Activated T-cell treated with anti-CD3 and anti-CD28 coated beads, Interleukin-2, amount 50 U/mL, for 4 hours (primary cell): ENCODE data around the gene C16orf74. TPM values are rescaled to one million over a fixed set of nuclear protein-coding genes. Genes with fewer than 3 reads are reported as not detected.

Experiments used
- ATAC-seq, 2 donors: fragments of 200-7000 bp; cut with Tn5 transposase; one replicate each; pipeline ENCODE4 v1.10.0; 2021
- DNase-seq: peaks from one replicate; pipeline ENCODE4 v3.0.0-alpha.2; 2020
- H3K27me3 Mint-ChIP-seq: one replicate; pipeline ENCODE4 v1.8.0; 2021; ENCODE audit warnings: low read depth, mixed read lengths
- H3K36me3 Mint-ChIP-seq: one replicate; pipeline ENCODE4 v1.8.0; 2022; ENCODE audit warnings: mixed read lengths; ENCODE audit not compliant: insufficient read depth
- H3K4me1 Mint-ChIP-seq: one replicate; pipeline ENCODE4 v1.8.0; 2021; ENCODE audit warnings: low read depth, mixed read lengths
- H3K4me3 Mint-ChIP-seq: one replicate; pipeline ENCODE4 v1.8.0; 2021; ENCODE audit warnings: mild to moderate bottlenecking, moderate library complexity, mixed read lengths
- H3K9me3 Mint-ChIP-seq: one replicate; pipeline ENCODE4 v1.8.0; 2021; ENCODE audit warnings: mixed read lengths
- total RNA-seq, 3 donors: library from RNA; stranded (reverse); gene quantifications; one replicate each; pipeline ENCODE4 v1.2.1, GENCODE V29; 2021

Gene C16orf74
- total RNA-seq, 3 donors from 2014 or later = 0.24 TPM; not detected in 2

DNA sequence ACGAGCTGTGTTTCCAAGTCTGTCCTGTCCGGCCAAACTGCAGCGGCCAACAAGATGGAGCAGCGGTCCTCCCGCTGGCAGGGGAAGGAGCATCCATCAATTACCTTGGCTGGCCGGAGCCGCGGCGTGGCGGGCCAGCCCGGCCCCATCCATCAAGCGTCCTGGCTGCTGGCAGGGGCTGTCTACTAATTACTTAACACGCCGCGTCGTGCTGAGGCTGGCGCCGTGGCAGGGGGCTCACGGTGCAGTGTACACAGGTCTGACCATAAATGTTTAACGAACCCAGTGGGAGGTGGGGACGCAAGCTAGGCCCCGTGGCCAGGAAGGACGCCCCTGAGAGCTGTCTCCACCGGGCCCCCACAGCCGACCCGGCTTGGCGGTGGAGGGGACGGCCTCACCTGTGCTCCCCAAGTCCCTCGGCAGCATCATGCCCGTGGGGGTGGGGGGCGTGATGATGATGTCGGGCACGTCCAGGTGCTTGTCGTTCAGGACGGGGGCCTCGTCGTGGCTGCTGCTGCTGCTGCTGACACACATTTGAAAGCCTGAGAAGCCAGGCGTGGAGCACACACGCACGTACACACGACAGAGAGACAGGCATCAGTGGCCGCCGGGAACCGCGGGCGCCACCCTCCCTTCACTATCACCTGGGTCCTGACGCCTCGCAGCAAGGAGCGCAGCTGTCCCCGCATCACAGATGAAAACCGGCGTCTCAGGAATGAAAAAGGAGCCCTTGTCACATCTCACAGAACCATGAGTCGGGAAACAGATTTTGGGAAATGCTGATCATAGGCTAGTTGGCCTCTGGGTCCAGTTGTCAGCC, 40.9 kb downstream of the C16orf74 start:
- Mint-ChIP-seq H3K36me3 (peaks cover 11% of the 10 kb centered on the region), H3K27me3 (no peaks in the 10 kb centered on the region), H3K9me3 (peaks cover 3% of the 10 kb centered on the region), H3K4me1 (peaks cover under 1% of the 10 kb centered on the region), H3K4me3 (no peak overlapping the region)
- ATAC-seq (no peak), DNase-seq (no peak)

- H3K27me3 Mint-ChIP-seq = no peaks in the 10 kb centered on the region
- ATAC-seq (no peak), DNase-seq (no peak)
- H3K4me1 Mint-ChIP-seq = no peaks in the 10 kb centered on the region
- peaks cover 3% of the 10 kb centered on the region for H3K9me3 Mint-ChIP-seq
- peaks cover 11% of the 10 kb centered on the region for H3K36me3 Mint-ChIP-seq
- H3K4me3 Mint-ChIP-seq = no peak overlapping the region
These were observed 42.6 kb downstream of the C16orf74 start for GRCh38 chr16:85708338-85708737.

- no peak for ATAC-seq
- H3K4me1 Mint-ChIP-seq = no peaks in the 10 kb centered on the region
These were observed 43.3 kb downstream of the C16orf74 start for GRCh38 chr16:85707528-85708095.

GRCh38 chr16:85706449-85707034, 44.4 kb downstream of the C16orf74 start:
- DNase-seq = no peak
- peaks cover 4% of the 10 kb centered on the region for H3K9me3 Mint-ChIP-seq
- no peaks in the 10 kb centered on the region for H3K27me3 Mint-ChIP-seq
- H3K4me3 Mint-ChIP-seq = no peak overlapping the region
- no peak for ATAC-seq
- H3K4me1 Mint-ChIP-seq = no peaks in the 10 kb centered on the region
- peaks cover 6% of the 10 kb centered on the region for H3K36me3 Mint-ChIP-seq

More at GRCh38 chr16:85707528-85708095, 43.3 kb downstream of the C16orf74 start:
- peaks cover 11% of the 10 kb centered on the region for H3K36me3 Mint-ChIP-seq
- H3K4me3 Mint-ChIP-seq = no peak overlapping the region
- H3K27me3 Mint-ChIP-seq = no peaks in the 10 kb centered on the region
- DNase-seq = no peak
- H3K9me3 Mint-ChIP-seq = peaks cover 3% of the 10 kb centered on the region

DNA sequence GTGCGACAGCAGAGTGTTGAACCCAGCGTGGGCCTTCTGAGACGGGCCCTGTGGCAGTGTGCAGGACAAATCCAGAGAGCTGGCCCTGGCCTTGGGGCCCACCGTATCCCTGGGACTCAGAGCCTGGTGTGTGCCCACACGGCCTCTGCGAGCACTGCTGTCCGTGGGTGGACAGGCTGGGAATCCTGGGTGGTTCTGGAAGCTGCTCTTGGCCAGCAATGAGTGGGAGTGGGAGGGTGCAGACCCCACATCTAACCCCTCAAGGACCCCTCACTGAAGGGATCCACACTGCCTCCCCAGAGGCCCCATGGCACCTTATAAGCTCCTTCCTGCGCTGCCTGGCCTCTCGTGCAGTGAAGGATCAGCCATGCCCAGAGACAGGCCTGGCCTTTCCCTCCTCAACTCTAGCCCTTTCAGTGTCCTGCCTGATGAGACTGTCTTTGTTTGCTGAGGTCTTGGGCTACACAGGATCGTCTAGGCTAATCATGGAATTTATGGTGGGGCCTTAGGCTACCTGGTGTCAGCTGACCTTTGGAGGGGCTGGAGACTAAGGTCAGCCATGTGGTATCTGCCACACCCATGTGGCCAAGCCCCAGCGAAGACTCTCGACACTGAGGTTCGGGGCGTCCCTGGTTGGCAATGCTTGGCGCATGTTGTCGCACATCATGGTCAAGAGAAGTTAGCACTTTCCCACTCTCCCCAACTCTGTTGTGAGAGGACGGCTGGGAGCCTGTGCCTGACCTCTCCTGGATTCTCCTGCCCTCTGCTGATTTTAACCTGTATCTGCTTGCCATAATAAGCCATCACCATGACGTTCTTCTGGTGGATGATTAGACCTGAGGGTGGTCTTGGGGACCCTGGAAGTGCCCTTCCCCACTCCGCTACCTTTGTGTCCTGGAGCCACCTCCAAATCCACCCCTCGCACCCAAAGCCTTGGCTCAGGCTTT, 45.7 kb downstream of the C16orf74 start:
- Mint-ChIP-seq H3K4me3 (no peak overlapping the region), H3K27me3 (no peaks in the 10 kb centered on the region), H3K4me1 (no peaks in the 10 kb centered on the region), H3K9me3 (peaks cover 5% of the 10 kb centered on the region), H3K36me3 (no peaks in the 10 kb centered on the region)
- no peak for ATAC-seq
- DNase-seq = no peak

DNA sequence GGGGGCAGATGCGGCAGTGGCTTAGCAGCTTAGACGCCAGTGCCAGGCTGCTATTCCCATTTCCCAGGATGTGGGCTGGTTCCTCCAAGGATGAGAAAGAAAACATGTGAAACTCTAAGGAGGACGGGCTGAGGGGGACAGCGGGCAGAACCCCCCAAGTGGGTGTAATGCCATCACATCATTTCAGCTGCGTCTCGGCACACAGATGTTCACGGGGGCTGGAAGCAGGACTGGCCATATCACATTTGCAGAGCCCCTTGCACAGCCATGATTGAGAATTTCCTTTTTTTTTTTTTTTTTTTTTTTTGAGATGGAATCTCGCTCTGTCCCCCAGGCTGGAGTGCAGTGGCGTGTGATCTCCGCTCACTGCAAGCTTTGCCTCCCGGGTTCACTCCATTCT, 46.9 kb downstream of the C16orf74 start:
- Mint-ChIP-seq H3K9me3 (peaks cover 5% of the 10 kb centered on the region), H3K36me3 (no peaks in the 10 kb centered on the region), H3K27me3 (no peaks in the 10 kb centered on the region), H3K4me1 (no peaks in the 10 kb centered on the region), H3K4me3 (no peak overlapping the region)
- ATAC-seq = no peak
- DNase-seq = no peak

GRCh38 chr16:85699628-85700027, 51.3 kb downstream of the C16orf74 start:
- ATAC-seq = no peak
- H3K36me3 Mint-ChIP-seq = no peaks in the 10 kb centered on the region
- peaks cover 4% of the 10 kb centered on the region for H3K27me3 Mint-ChIP-seq
- H3K9me3 Mint-ChIP-seq = peaks cover 5% of the 10 kb centered on the region
- no peaks in the 10 kb centered on the region for H3K4me1 Mint-ChIP-seq
- no peak for DNase-seq
- no peak overlapping the region for H3K4me3 Mint-ChIP-seq

DNA sequence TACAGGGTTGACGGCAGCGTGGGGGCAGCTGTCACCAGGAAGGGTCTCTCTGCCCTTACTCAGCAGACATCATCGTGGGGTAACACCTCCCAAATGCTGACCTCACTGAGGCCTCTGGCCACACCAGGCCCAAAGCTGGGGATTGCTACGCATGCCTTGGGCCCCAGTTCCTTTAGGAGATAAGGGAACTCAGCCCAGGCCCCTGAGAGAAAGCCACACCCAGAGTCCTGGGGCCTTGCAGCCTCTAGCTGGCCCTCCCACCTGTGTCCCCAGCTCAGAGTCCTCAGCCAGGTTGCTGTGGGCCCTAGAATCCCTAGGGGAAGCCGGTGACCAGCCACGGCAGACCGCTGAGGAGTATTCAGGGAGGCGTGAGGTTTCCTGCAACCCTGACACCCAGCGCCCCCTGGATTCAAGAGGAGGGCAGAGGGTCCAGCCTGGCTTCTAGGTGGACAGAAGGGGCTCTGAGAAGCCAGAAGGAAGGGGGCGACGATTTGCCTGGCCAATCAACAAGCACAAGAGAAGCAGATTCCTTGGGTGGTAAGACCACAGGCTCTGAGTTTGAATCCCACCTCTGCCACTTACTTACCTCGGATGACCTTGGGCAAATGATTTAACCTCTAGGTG, 51.8 kb downstream of the C16orf74 start:
- Mint-ChIP-seq H3K27me3 (peaks cover 4% of the 10 kb centered on the region), H3K36me3 (no peaks in the 10 kb centered on the region), H3K4me1 (no peaks in the 10 kb centered on the region), H3K4me3 (no peak overlapping the region), H3K9me3 (peaks cover 5% of the 10 kb centered on the region)
- ATAC-seq (no peak), DNase-seq (no peak)

DNA sequence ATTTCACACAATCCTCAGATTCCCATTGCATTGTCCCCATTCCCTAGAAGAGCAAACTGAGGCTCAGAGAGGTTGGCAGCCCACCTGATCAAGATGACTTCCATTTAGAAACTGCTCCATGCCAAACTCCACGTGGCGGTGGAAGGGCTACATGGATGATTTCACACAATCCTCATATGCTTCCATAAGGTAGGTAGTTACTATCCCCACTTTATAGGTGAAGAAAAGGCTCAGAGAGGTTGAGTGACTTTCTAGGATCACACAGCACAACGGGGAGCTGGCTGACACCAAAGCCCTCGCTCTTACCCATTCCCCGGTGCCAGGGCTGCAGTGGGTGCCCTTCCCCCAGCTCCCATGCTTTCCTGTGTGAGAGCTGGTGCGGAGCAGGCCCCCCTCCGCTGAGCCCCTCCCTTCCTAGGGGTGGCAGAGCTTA, 52.4 kb downstream of the C16orf74 start:
- peaks cover 4% of the 10 kb centered on the region for H3K27me3 Mint-ChIP-seq
- DNase-seq = no peak

GRCh38 chr16:85697431-85697830, 53.5 kb downstream of the C16orf74 start:
- ATAC-seq (no peak), DNase-seq (no peak)
- H3K36me3 Mint-ChIP-seq = no peaks in the 10 kb centered on the region
- H3K4me1 Mint-ChIP-seq = no peaks in the 10 kb centered on the region
- H3K9me3 Mint-ChIP-seq = peaks cover 5% of the 10 kb centered on the region
- H3K4me3 Mint-ChIP-seq = no peak overlapping the region
- H3K27me3 Mint-ChIP-seq = peaks cover 12% of the 10 kb centered on the region

More for the DNA sequence above, 52.4 kb downstream of the C16orf74 start:
- Mint-ChIP-seq H3K4me3 (no peak overlapping the region), H3K9me3 (peaks cover 5% of the 10 kb centered on the region), H3K4me1 (no peaks in the 10 kb centered on the region), H3K36me3 (no peaks in the 10 kb centered on the region)
- ATAC-seq = no peak

DNA sequence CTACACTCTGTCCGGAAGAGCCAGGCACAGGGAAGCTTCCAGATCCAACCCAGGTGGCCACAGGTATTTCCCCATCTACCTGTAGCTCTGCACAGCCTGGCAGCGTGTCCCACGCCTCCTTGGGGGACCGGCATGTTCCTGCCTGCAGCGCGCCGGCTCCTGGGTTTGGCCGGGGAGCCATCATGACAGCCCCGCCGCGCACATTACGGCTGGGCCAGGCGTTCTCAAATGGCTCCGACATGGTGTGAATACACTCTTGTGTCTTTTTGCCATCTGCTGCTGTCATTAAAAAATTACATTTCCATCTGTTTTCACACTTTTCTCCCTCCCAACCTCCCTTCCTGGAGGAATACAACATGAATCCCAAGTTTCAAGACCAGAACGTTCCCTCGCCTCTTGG, 54.1 kb downstream of the C16orf74 start:
- ATAC-seq = no peak
- H3K4me3 Mint-ChIP-seq = no peak overlapping the region
- DNase-seq = no peak
- peaks cover 13% of the 10 kb centered on the region for H3K27me3 Mint-ChIP-seq
- no peaks in the 10 kb centered on the region for H3K4me1 Mint-ChIP-seq
- H3K36me3 Mint-ChIP-seq = no peaks in the 10 kb centered on the region
- peaks cover 3% of the 10 kb centered on the region for H3K9me3 Mint-ChIP-seq

- ATAC-seq = no peak
- no peaks in the 10 kb centered on the region for H3K9me3 Mint-ChIP-seq
- H3K27me3 Mint-ChIP-seq = peaks cover 13% of the 10 kb centered on the region
- H3K4me1 Mint-ChIP-seq = no peaks in the 10 kb centered on the region
- no peak for DNase-seq
- H3K36me3 Mint-ChIP-seq = no peaks in the 10 kb centered on the region
- no peak overlapping the region for H3K4me3 Mint-ChIP-seq
These were observed 55.4 kb downstream of the C16orf74 start for GRCh38 chr16:85695196-85696128.
